Skeletal muscle tissue (tissue), 4 donors: ENCODE measurements around the gene ZNF831. TPM values are rescaled to one million over a fixed set of nuclear protein-coding genes. Genes with fewer than 3 reads are reported as not detected.

ENCODE experiments used
- H3K27ac ChIP-seq: one replicate; pipeline ENCODE4 v1.7.0; 2013; ENCODE audit warnings: mild to moderate bottlenecking, low read depth, low read length, inconsistent platforms
- H3K27me3 ChIP-seq, 3 donors: one replicate each; pipeline ENCODE4 v1.7.0; 2013; ENCODE audit warnings: low read length in 3 of 3; ENCODE audit not compliant: control insufficient read depth in 3 of 3, insufficient read depth in 3 of 3
- H3K36me3 ChIP-seq, 3 donors: one replicate each; pipeline ENCODE4 v1.7.0; 2013; ENCODE audit warnings: low read length in 3 of 3; ENCODE audit not compliant: control insufficient read depth in 3 of 3, insufficient read depth in 3 of 3
- H3K4me1 ChIP-seq, 3 donors: one replicate each; pipeline ENCODE4 v1.7.0; 2013; ENCODE audit warnings: low read length in 3 of 3, mild to moderate bottlenecking in 3 of 3; ENCODE audit not compliant: control insufficient read depth in 3 of 3, insufficient read depth in 3 of 3
- H3K4me3 ChIP-seq, 3 donors: one replicate each; pipeline ENCODE4 v1.7.0; 2013; ENCODE audit warnings: low read length in 3 of 3
- H3K9ac ChIP-seq, 3 donors: one replicate each; pipeline ENCODE4 v1.7.0; 2013; ENCODE audit warnings: low read length in 3 of 3, mild to moderate bottlenecking in 3 of 3, moderate library complexity in 2 of 3, low read depth in 1 of 3
- H3K9me3 ChIP-seq, 3 donors: one replicate each; pipeline ENCODE4 v1.7.0; 2013; ENCODE audit warnings: low read length in 3 of 3; ENCODE audit not compliant: control insufficient read depth in 3 of 3
- total RNA-seq: library from RNA; depleted of rRNA; stranded (reverse); fragments of >200 nt; gene quantifications from one replicate; pipeline ENCODE4 v1.2.3, GENCODE V29; 2014
- donor health status: Osteomylitis.

ZNF831 gene
- total RNA-seq, 1 donor from 2014 or later = under 0.01 TPM

- no peak overlapping the region for H3K27ac ChIP-seq
- H3K4me3 ChIP-seq = no peak overlapping the region
- no peaks in the 10 kb centered on the region for H3K9me3 ChIP-seq
- H3K36me3 ChIP-seq = no peaks in the 10 kb centered on the region
- H3K4me1 ChIP-seq = peaks cover 36 to 48% (median 45%) of the 10 kb centered on the region in 3 donors
- H3K27me3 ChIP-seq = peaks cover 0 to 3% (median 0%) of the 10 kb centered on the region in 3 donors
- no peak overlapping the region for H3K9ac ChIP-seq
Measured at GRCh38 chr20:59148701-59149493, 14.7 kb upstream of the ZNF831 start.

GRCh38 chr20:59149678-59150504 lies 13.7 kb upstream of the ZNF831 start:
- H3K9me3 ChIP-seq = no peaks in the 10 kb centered on the region
- H3K9ac ChIP-seq = no peak overlapping the region
- H3K4me1 ChIP-seq = peaks cover 36 to 53% (median 47%) of the 10 kb centered on the region in 3 donors
- H3K4me3 ChIP-seq = no peak overlapping the region
- peak overlapping the region; percentile 42 for H3K27ac ChIP-seq
- no peaks in the 10 kb centered on the region for H3K36me3 ChIP-seq
- H3K27me3 ChIP-seq = peaks cover 0 to 3% (median 0%) of the 10 kb centered on the region in 3 donors

GRCh38 chr20:59150821-59151251 lies 12.8 kb upstream of the ZNF831 start:
- Histone ChIP-seq H3K9me3 (no peaks in the 10 kb centered on the region), H3K27me3 (peaks cover 0 to under 1% (median 0%) of the 10 kb centered on the region in 3 donors), H3K36me3 (no peaks in the 10 kb centered on the region), H3K4me3 (no peak overlapping the region), H3K9ac (no peak overlapping the region), H3K4me1 (peaks cover 36 to 53% (median 49%) of the 10 kb centered on the region in 3 donors), H3K27ac (no peak overlapping the region)

- H3K9ac ChIP-seq = no peak overlapping the region
- no peaks in the 10 kb centered on the region for H3K9me3 ChIP-seq
- H3K27me3 ChIP-seq = no peaks in the 10 kb centered on the region
- H3K27ac ChIP-seq = no peak overlapping the region
- H3K36me3 ChIP-seq = no peaks in the 10 kb centered on the region
- H3K4me1 ChIP-seq = peaks cover 35 to 50% (median 45%) of the 10 kb centered on the region in 3 donors
- no peak overlapping the region for H3K4me3 ChIP-seq
Measured at GRCh38 chr20:59151391-59151790, 12.2 kb upstream of the ZNF831 start.

- Histone ChIP-seq H3K9me3 (no peaks in the 10 kb centered on the region), H3K9ac (no peak overlapping the region), H3K4me1 (peaks cover 32 to 46% (median 42%) of the 10 kb centered on the region in 3 donors), H3K36me3 (no peaks in the 10 kb centered on the region), H3K27ac (no peak overlapping the region), H3K4me3 (no peak overlapping the region), H3K27me3 (no peaks in the 10 kb centered on the region)
Measured at GRCh38 chr20:59151820-59152219, 11.8 kb upstream of the ZNF831 start.

- Histone ChIP-seq H3K4me3 (peak overlapping the region in 2 of 3 donors; percentile 4 to 8), H3K27ac (no peak overlapping the region), H3K36me3 (no peaks in the 10 kb centered on the region), H3K27me3 (no peaks in the 10 kb centered on the region), H3K4me1 (peaks cover 26 to 37% (median 33%) of the 10 kb centered on the region in 3 donors), H3K9me3 (no peaks in the 10 kb centered on the region), H3K9ac (peak overlapping the region in 1 of 3 donors; percentile 33)
Measured at GRCh38 chr20:59152559-59153354, 10.9 kb upstream of the ZNF831 start.

- no peak overlapping the region for H3K27ac ChIP-seq
- H3K4me3 ChIP-seq = peak overlapping the region in 2 of 3 donors; percentile 4 to 8
- H3K9me3 ChIP-seq = no peaks in the 10 kb centered on the region
- H3K9ac ChIP-seq = peak overlapping the region in 1 of 3 donors; percentile 33
- H3K36me3 ChIP-seq = no peaks in the 10 kb centered on the region
- H3K4me1 ChIP-seq = peaks cover 27 to 34% (median 32%) of the 10 kb centered on the region in 3 donors
- H3K27me3 ChIP-seq = no peaks in the 10 kb centered on the region
Measured at GRCh38 chr20:59153355-59153681, 10.3 kb upstream of the ZNF831 start.

GRCh38 chr20:59153832-59154231 lies 9.8 kb upstream of the ZNF831 start:
- peaks cover 28 to 31% (median 30%) of the 10 kb centered on the region in 3 donors for H3K4me1 ChIP-seq
- H3K9me3 ChIP-seq = no peaks in the 10 kb centered on the region
- H3K36me3 ChIP-seq = no peaks in the 10 kb centered on the region
- H3K27me3 ChIP-seq = no peaks in the 10 kb centered on the region
- H3K4me3 ChIP-seq = no peak overlapping the region
- H3K27ac ChIP-seq = no peak overlapping the region
- no peak overlapping the region for H3K9ac ChIP-seq

GRCh38 chr20:59154317-59155013 lies 9.2 kb upstream of the ZNF831 start:
- H3K9me3 ChIP-seq = no peaks in the 10 kb centered on the region
- peaks cover 0 to 2% (median 0%) of the 10 kb centered on the region in 3 donors for H3K27me3 ChIP-seq
- H3K4me1 ChIP-seq = peaks cover 27 to 28% (median 27%) of the 10 kb centered on the region in 3 donors
- no peak overlapping the region for H3K4me3 ChIP-seq
- no peak overlapping the region for H3K9ac ChIP-seq
- H3K36me3 ChIP-seq = no peaks in the 10 kb centered on the region
- H3K27ac ChIP-seq = no peak overlapping the region
